ENCODE measurements around the gene CC2D2B. TPM values are rescaled to one million over a fixed set of nuclear protein-coding genes. Genes with fewer than 3 reads are reported as not detected.
"Not testable (repeated sequence)": the region's sequence is repeated elsewhere in the genome, so short reads cannot be mapped to it uniquely, and the experiment has no call there.

Gene CC2D2B
- total and polyA plus RNA-seq, 5 donors from 2014 or later, result 0.63 to 3.1 TPM; not detected in 3

DNA sequence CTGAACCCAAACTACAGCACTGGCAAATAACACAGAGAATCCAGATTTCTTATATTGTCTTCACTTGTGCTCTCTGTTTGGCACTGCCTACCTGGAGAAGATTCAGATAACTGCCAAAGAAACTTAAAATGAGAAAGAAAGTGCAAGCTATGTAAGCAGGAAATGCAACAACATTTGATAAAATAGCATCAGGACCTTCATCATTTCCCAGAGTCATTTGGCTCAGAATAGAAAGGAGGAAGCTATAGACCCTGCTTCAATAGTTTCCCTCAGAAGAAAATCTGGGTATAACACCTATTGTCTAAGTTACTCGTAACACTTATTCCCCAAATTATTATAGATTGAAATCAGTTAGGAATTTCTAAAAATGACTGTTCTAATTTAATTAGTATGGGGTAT lies 56.2 kb downstream of the CC2D2B start:
- Mint-ChIP-seq H3K27ac (peak overlapping the region; percentile 70 to 89 (median 79)), H3K4me1 (peaks cover 9 to 27% (median 15%) of the 10 kb centered on the region in 4 donors), H3K27me3 (no peaks in the 10 kb centered on the region), H3K4me3 (peak overlapping the region; percentile 5 to 62 (median 34)), H3K36me3 (no peaks in the 10 kb centered on the region), H3K9me3 (peaks cover 0 to 5% (median 3%) of the 10 kb centered on the region in 7 donors)
- H3K27ac ChIP-seq (ENCODE audit: insufficient read depth, low read length, poor library complexity, severe bottlenecking), result peak overlapping the region; percentile 65
- ATAC-seq (ENCODE audit: low read depth in 2 of 2) (peak in 1 of 2 donors; percentile 21), DNase-seq (no peak)
- no peaks in the 10 kb centered on the region for H3K36me3 ChIP-seq (ENCODE audit: control insufficient read depth, insufficient read depth, low read length)
- H3K9me3 ChIP-seq (ENCODE audit: control insufficient read depth in 2 of 2, low read length in 2 of 2), result peaks cover 6 to 12% of the 10 kb centered on the region in 2 experiments
- peaks cover 19% of the 10 kb centered on the region for H3K4me1 ChIP-seq (ENCODE audit: control insufficient read depth, insufficient read depth, low read length, poor library complexity, severe bottlenecking)
- no peaks in the 10 kb centered on the region for H3K27me3 ChIP-seq (ENCODE audit: control insufficient read depth, insufficient read depth, low read length)
- peak overlapping the region; percentile 71 for H3K4me3 ChIP-seq (ENCODE audit: low read depth, low read length)

DNA sequence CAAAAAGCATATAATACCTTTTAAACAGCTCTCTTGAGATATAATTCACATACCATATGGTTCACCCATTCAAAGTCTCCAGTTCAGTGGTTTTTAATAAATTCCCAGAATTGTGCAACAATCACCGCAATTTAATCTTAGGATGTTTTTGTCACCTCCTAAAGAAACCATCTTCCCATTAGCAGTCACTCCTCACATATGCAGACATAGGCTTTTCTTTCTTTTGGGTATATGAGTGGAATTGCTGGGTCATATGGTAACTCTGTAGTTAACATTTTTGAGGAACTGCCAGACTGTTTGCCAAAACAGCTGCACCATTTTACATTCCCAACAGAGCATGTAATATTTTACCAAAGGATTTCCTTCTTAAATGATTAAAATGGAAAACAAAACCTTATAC lies 57.0 kb downstream of the CC2D2B start:
- no peaks in the 10 kb centered on the region for H3K27me3 Mint-ChIP-seq
- H3K27ac Mint-ChIP-seq, result peak overlapping the region in 1 of 3 donors; percentile 79
- DNase-seq (no peak), ATAC-seq (ENCODE audit: low read depth in 2 of 2) (no peak)
- Histone ChIP-seq H3K9me3 (ENCODE audit: control insufficient read depth in 2 of 2, low read length in 2 of 2) (peaks cover 0 to 5% of the 10 kb centered on the region in 2 experiments), H3K36me3 (ENCODE audit: control insufficient read depth, insufficient read depth, low read length) (no peaks in the 10 kb centered on the region), H3K4me3 (ENCODE audit: low read depth, low read length) (no peak overlapping the region), H3K27ac (ENCODE audit: insufficient read depth, low read length, poor library complexity, severe bottlenecking) (no peak overlapping the region), H3K27me3 (ENCODE audit: control insufficient read depth, insufficient read depth, low read length) (no peaks in the 10 kb centered on the region), H3K4me1 (ENCODE audit: control insufficient read depth, insufficient read depth, low read length, poor library complexity, severe bottlenecking) (peaks cover 19% of the 10 kb centered on the region)
- peaks cover 0 to 5% (median 3%) of the 10 kb centered on the region in 7 donors for H3K9me3 Mint-ChIP-seq
- no peak overlapping the region for H3K4me3 Mint-ChIP-seq
- peaks cover 9 to 27% (median 15%) of the 10 kb centered on the region in 4 donors for H3K4me1 Mint-ChIP-seq
- H3K36me3 Mint-ChIP-seq, result no peaks in the 10 kb centered on the region

DNA sequence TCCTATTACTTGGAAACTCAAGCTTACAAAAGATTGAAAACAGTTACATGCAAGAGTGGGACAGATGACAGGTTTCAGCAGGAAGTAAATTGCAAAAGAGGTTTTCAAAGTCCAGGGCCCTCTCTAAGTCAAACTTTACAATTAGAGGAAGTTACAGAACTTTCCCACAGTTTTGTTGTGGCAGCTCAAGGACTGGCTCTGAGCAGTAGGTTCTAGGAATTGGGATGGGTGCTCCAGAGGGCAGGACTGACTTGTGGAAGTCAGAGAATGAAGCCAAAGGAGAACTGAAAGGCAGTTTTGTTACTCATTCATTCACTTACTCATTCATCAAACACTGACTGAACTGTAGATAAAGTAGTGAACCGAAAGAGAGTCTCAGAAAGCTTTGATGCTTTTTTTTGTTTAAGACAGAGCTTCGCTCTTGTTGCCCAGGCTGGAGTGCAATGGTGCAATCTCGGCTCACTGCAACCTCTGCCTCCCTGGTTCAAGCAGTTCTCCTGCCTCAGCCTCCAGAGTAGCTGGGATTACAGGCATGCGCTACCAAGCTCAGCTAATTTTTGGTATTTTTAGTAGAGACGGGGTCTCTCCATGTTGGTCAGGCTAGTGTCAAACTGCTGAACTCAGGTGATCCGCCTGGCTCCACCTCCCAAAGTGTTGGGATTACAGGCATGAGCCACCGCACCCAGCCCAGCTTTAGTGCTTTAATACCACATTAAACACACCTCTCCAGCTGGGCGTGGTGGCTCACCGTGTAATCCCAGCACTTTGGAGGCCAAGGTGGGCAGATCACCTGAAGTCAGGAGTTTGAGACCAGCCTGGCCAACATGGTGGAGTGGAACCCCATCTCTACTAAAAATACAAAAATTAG lies 68.8 kb downstream of the CC2D2B start:
- Mint-ChIP-seq H3K4me1 (no peaks in the 10 kb centered on the region), H3K27ac (no peak overlapping the region), H3K9me3 (no peaks in the 10 kb centered on the region), H3K27me3 (no peaks in the 10 kb centered on the region), H3K4me3 (no peak overlapping the region), H3K36me3 (no peaks in the 10 kb centered on the region)
- H3K9me3 ChIP-seq (ENCODE audit: control insufficient read depth in 2 of 2, low read length in 2 of 2), result no peaks in the 10 kb centered on the region
- no peaks in the 10 kb centered on the region for H3K4me1 ChIP-seq (ENCODE audit: control insufficient read depth, insufficient read depth, low read length, poor library complexity, severe bottlenecking)
- H3K4me3 ChIP-seq (ENCODE audit: low read depth, low read length), result no peak overlapping the region
- H3K27ac ChIP-seq (ENCODE audit: insufficient read depth, low read length, poor library complexity, severe bottlenecking), result no peak overlapping the region
- no peaks in the 10 kb centered on the region for H3K27me3 ChIP-seq (ENCODE audit: control insufficient read depth, insufficient read depth, low read length)
- no peak for DNase-seq
- H3K36me3 ChIP-seq (ENCODE audit: control insufficient read depth, insufficient read depth, low read length), result no peaks in the 10 kb centered on the region
- ATAC-seq (ENCODE audit: low read depth in 2 of 2), result no peak

DNA sequence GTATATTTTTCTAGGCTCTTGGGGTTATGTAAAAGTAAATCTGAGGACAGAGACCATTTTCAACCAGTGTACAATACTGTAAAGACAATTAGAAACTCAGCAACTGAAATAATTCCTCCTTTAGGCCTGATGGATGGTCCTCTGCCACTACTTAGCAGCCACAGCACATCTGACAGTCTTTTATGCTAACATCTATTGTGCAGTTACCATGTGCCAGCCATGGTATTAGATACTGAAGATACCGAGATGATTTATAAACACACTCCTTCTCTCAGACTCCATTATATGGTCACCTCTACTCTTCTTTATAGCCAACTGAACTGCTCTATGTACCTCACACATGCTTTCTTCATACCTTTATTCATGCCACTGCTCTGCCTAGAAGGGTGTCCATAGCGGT lies 74.4 kb downstream of the CC2D2B start:
- no peaks in the 10 kb centered on the region for H3K4me1 ChIP-seq (ENCODE audit: control insufficient read depth, insufficient read depth, low read length, poor library complexity, severe bottlenecking)
- DNase-seq (no peak), ATAC-seq (ENCODE audit: low read depth in 2 of 2) (no peak)
- H3K27me3 Mint-ChIP-seq, result no peaks in the 10 kb centered on the region
- no peaks in the 10 kb centered on the region for H3K4me1 Mint-ChIP-seq
- no peak overlapping the region for H3K4me3 Mint-ChIP-seq
- H3K27ac Mint-ChIP-seq, result no peak overlapping the region
- H3K4me3 ChIP-seq (ENCODE audit: low read depth, low read length), result no peak overlapping the region
- no peak overlapping the region for H3K27ac ChIP-seq (ENCODE audit: insufficient read depth, low read length, poor library complexity, severe bottlenecking)
- no peaks in the 10 kb centered on the region for H3K36me3 ChIP-seq (ENCODE audit: control insufficient read depth, insufficient read depth, low read length)
- no peaks in the 10 kb centered on the region for H3K9me3 Mint-ChIP-seq
- H3K36me3 Mint-ChIP-seq, result no peaks in the 10 kb centered on the region
- no peaks in the 10 kb centered on the region for H3K9me3 ChIP-seq (ENCODE audit: control insufficient read depth in 2 of 2, low read length in 2 of 2)
- H3K27me3 ChIP-seq (ENCODE audit: control insufficient read depth, insufficient read depth, low read length), result no peaks in the 10 kb centered on the region

DNA sequence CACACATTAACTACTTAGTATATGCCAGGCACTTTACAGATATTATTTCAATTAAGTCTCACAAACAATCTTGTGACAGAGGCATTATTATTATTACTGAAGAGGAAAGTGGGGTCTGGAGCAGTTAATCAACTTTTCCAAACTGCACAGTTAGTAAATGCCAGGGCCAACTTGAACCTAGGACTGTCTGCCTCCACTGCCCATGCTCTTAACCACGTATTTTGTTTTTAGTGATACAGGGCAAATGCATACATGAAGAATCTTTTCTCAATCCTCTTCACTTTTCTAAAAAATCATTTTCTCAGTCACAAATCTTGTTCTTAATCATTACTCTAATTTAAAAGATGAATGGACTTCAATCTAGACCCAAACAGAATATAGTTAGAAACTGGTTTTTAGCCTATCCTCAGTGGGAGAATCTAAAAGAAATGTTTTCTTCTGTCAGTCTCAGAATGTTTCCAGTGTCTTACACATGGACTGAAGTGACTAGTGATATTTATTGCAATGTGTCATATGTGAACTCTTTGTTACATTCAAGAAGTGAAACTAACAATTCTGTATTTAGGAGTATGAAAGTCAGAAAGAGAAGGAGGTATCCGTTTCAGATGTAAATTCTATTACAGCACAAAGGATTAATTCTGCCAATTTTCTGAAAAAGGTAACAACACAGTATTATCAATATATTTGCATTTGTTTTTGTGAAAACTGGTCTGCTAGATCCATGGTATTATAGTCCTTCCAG lies 80.1 kb downstream of the CC2D2B start:
- H3K27me3 ChIP-seq (ENCODE audit: control insufficient read depth, insufficient read depth, low read length), result peaks cover 5% of the 10 kb centered on the region
- Mint-ChIP-seq H3K27me3 (peaks cover 8% of the 10 kb centered on the region), H3K4me3 (no peak overlapping the region), H3K9me3 (no peaks in the 10 kb centered on the region), H3K4me1 (no peaks in the 10 kb centered on the region), H3K27ac (no peak overlapping the region), H3K36me3 (no peaks in the 10 kb centered on the region)
- no peaks in the 10 kb centered on the region for H3K4me1 ChIP-seq (ENCODE audit: control insufficient read depth, insufficient read depth, low read length, poor library complexity, severe bottlenecking)
- DNase-seq (no peak), ATAC-seq (ENCODE audit: low read depth in 2 of 2) (no peak)
- no peaks in the 10 kb centered on the region for H3K9me3 ChIP-seq (ENCODE audit: control insufficient read depth in 2 of 2, low read length in 2 of 2)
- no peak overlapping the region for H3K27ac ChIP-seq (ENCODE audit: insufficient read depth, low read length, poor library complexity, severe bottlenecking)
- no peaks in the 10 kb centered on the region for H3K36me3 ChIP-seq (ENCODE audit: control insufficient read depth, insufficient read depth, low read length)
- no peak overlapping the region for H3K4me3 ChIP-seq (ENCODE audit: low read depth, low read length)

DNA sequence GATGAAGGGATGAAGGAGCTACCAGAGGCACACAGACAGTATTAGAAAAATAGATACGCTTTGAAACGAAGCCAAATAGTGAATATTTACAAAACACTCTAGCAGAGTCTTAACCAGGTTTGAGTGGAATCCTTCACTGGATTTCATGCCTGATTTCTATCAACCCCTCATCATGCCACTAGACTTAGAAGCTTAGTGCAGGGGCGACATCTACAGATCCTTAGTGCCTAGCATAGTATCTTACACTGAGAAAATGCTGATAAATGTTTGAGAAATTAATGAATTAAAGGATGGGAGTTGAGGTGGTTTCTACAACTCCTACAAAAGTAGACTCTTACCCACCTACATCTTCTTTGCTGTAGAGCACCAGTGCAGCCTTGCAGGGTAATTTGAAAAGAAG lies 80.9 kb downstream of the CC2D2B start:
- H3K36me3 Mint-ChIP-seq, result no peaks in the 10 kb centered on the region
- ATAC-seq (ENCODE audit: low read depth in 2 of 2) (no peak), DNase-seq (peak in 1 of 3 donors; percentile 3)
- H3K27me3 Mint-ChIP-seq, result peaks cover 8% of the 10 kb centered on the region
- no peak overlapping the region for H3K27ac ChIP-seq (ENCODE audit: insufficient read depth, low read length, poor library complexity, severe bottlenecking)
- H3K4me1 ChIP-seq (ENCODE audit: control insufficient read depth, insufficient read depth, low read length, poor library complexity, severe bottlenecking), result no peaks in the 10 kb centered on the region
- no peaks in the 10 kb centered on the region for H3K9me3 Mint-ChIP-seq
- no peaks in the 10 kb centered on the region for H3K9me3 ChIP-seq (ENCODE audit: control insufficient read depth in 2 of 2, low read length in 2 of 2)
- H3K27me3 ChIP-seq (ENCODE audit: control insufficient read depth, insufficient read depth, low read length), result peaks cover 5% of the 10 kb centered on the region
- H3K4me3 ChIP-seq (ENCODE audit: low read depth, low read length), result no peak overlapping the region
- no peaks in the 10 kb centered on the region for H3K4me1 Mint-ChIP-seq
- no peak overlapping the region for H3K4me3 Mint-ChIP-seq
- no peak overlapping the region for H3K27ac Mint-ChIP-seq
- no peaks in the 10 kb centered on the region for H3K36me3 ChIP-seq (ENCODE audit: control insufficient read depth, insufficient read depth, low read length)

DNA sequence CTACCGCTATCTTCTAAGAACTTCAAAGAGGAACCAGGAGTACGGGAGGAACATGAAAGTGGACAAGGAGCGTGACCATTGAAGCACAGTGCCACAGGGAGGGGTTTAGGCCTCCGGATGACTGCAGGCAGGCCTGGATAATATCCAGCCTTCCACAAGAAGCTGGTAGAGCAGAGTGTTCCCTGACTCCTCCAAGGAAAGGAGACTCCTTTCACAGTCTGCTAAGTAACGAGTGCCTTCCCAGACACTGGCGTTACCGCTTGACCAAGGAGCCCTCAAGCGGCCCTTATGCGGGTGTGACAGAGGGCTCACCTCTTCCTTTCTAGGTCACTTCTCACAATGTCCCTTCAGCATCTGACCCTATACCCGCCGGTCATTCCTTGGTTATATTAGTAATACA lies 86.6 kb downstream of the CC2D2B start:
- H3K4me3 Mint-ChIP-seq; H3K36me3 ChIP-seq (ENCODE audit: control insufficient read depth, insufficient read depth, low read length); H3K36me3 Mint-ChIP-seq; ATAC-seq (ENCODE audit: low read depth in 2 of 2); H3K4me3 ChIP-seq (ENCODE audit: low read depth, low read length); H3K27me3 ChIP-seq (ENCODE audit: control insufficient read depth, insufficient read depth, low read length); H3K9me3 Mint-ChIP-seq; H3K27ac Mint-ChIP-seq; H3K4me1 Mint-ChIP-seq; H3K9me3 ChIP-seq (ENCODE audit: control insufficient read depth in 2 of 2, low read length in 2 of 2); H3K27ac ChIP-seq (ENCODE audit: insufficient read depth, low read length, poor library complexity, severe bottlenecking); DNase-seq; H3K4me1 ChIP-seq (ENCODE audit: control insufficient read depth, insufficient read depth, low read length, poor library complexity, severe bottlenecking); H3K27me3 Mint-ChIP-seq: not testable (repeated sequence)
